K562 (cell line): Measurements from ENCODE around the gene IGFALS. TPM values are rescaled to one million over a fixed set of nuclear protein-coding genes. Genes with fewer than 3 reads are reported as not detected.

ENCODE experiments used
- CC2D1A ChIP-seq: fragments of 450-650 bp; IDR thresholded peaks from 2 replicates; pipeline ENCODE4 v1.6.1; 2017; ENCODE audit warnings: mild to moderate bottlenecking
- ZBED1 ChIP-seq: IDR thresholded peaks from 2 replicates; pipeline ENCODE4 v1.6.1; 2014
- polyA plus RNA-seq, 8 experiments: library from polyadenylated mRNA; depleted of rRNA in 4 of 8; stranded (reverse) in 5 of 8; unstranded in 3 of 8; fragments of >200 nt; fragmentation: Nextera tagmentation in 2 of 8; fragmentation: Illumina TruSeq in 1 of 8; extraction: Ambion mirVana in 2 of 8; extraction: Trizol in 1 of 8; gene quantifications; 2 replicates each; pipeline versions ENCODE4 v1.2.1 to v1.2.3, GENCODE V29; 2011 to 2014; ENCODE audit warnings: inconsistent platforms in 1 of 8, missing spikeins in 1 of 8
- total RNA-seq, 7 experiments: library from RNA; depleted of rRNA in 6 of 7; stranded (reverse); fragments of >200 nt in 6 of 7; fragmentation: Illumina TruSeq in 2 of 7; extraction: Trizol in 2 of 7; gene quantifications; 2 replicates each; pipeline versions ENCODE4 v1.2.1 to v1.2.3, GENCODE V29; 2011 to 2021; ENCODE audit warnings: low replicate concordance in 1 of 7
- TF ChIP-seq, protein P1 (sequence below): fragments of 450-650 bp; IDR thresholded peaks from 2 replicates; pipeline ENCODE4 v1.6.1; 2016; ENCODE audit warnings: mild to moderate bottlenecking, moderate library complexity

Gene IGFALS
- total and polyA plus RNA-seq, 9 of the 15 experiments (the other 6 are each of a cell fraction or from before 2014, with no cell fraction given): not detected

GRCh38 chr16:1744338-1744840, 49.1 kb downstream of the IGFALS start (continued):
- TF ChIP-seq, protein P1, sequence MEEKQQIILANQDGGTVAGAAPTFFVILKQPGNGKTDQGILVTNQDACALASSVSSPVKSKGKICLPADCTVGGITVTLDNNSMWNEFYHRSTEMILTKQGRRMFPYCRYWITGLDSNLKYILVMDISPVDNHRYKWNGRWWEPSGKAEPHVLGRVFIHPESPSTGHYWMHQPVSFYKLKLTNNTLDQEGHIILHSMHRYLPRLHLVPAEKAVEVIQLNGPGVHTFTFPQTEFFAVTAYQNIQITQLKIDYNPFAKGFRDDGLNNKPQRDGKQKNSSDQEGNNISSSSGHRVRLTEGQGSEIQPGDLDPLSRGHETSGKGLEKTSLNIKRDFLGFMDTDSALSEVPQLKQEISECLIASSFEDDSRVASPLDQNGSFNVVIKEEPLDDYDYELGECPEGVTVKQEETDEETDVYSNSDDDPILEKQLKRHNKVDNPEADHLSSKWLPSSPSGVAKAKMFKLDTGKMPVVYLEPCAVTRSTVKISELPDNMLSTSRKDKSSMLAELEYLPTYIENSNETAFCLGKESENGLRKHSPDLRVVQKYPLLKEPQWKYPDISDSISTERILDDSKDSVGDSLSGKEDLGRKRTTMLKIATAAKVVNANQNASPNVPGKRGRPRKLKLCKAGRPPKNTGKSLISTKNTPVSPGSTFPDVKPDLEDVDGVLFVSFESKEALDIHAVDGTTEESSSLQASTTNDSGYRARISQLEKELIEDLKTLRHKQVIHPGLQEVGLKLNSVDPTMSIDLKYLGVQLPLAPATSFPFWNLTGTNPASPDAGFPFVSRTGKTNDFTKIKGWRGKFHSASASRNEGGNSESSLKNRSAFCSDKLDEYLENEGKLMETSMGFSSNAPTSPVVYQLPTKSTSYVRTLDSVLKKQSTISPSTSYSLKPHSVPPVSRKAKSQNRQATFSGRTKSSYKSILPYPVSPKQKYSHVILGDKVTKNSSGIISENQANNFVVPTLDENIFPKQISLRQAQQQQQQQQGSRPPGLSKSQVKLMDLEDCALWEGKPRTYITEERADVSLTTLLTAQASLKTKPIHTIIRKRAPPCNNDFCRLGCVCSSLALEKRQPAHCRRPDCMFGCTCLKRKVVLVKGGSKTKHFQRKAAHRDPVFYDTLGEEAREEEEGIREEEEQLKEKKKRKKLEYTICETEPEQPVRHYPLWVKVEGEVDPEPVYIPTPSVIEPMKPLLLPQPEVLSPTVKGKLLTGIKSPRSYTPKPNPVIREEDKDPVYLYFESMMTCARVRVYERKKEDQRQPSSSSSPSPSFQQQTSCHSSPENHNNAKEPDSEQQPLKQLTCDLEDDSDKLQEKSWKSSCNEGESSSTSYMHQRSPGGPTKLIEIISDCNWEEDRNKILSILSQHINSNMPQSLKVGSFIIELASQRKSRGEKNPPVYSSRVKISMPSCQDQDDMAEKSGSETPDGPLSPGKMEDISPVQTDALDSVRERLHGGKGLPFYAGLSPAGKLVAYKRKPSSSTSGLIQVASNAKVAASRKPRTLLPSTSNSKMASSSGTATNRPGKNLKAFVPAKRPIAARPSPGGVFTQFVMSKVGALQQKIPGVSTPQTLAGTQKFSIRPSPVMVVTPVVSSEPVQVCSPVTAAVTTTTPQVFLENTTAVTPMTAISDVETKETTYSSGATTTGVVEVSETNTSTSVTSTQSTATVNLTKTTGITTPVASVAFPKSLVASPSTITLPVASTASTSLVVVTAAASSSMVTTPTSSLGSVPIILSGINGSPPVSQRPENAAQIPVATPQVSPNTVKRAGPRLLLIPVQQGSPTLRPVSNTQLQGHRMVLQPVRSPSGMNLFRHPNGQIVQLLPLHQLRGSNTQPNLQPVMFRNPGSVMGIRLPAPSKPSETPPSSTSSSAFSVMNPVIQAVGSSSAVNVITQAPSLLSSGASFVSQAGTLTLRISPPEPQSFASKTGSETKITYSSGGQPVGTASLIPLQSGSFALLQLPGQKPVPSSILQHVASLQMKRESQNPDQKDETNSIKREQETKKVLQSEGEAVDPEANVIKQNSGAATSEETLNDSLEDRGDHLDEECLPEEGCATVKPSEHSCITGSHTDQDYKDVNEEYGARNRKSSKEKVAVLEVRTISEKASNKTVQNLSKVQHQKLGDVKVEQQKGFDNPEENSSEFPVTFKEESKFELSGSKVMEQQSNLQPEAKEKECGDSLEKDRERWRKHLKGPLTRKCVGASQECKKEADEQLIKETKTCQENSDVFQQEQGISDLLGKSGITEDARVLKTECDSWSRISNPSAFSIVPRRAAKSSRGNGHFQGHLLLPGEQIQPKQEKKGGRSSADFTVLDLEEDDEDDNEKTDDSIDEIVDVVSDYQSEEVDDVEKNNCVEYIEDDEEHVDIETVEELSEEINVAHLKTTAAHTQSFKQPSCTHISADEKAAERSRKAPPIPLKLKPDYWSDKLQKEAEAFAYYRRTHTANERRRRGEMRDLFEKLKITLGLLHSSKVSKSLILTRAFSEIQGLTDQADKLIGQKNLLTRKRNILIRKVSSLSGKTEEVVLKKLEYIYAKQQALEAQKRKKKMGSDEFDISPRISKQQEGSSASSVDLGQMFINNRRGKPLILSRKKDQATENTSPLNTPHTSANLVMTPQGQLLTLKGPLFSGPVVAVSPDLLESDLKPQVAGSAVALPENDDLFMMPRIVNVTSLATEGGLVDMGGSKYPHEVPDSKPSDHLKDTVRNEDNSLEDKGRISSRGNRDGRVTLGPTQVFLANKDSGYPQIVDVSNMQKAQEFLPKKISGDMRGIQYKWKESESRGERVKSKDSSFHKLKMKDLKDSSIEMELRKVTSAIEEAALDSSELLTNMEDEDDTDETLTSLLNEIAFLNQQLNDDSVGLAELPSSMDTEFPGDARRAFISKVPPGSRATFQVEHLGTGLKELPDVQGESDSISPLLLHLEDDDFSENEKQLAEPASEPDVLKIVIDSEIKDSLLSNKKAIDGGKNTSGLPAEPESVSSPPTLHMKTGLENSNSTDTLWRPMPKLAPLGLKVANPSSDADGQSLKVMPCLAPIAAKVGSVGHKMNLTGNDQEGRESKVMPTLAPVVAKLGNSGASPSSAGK: no peak
- no peak for TF ChIP-seq ZBED1
- TF ChIP-seq CC2D1A: no peak
- TF ChIP-seq, all 486 proteins: peak for 1
